ENCODE measurements around the gene TMEM253.

- TF ChIP-seq CTCF (IDR thresholded peaks at IDR 0.05 in 8 of 11, conservative IDR thresholded peaks at IDR 0.05 in 3 of 11) (no peak), POLR2AphosphoS5 (IDR thresholded peaks at IDR 0.05) (peak in 1 of 3 donors; percentile 9)
These were observed 6.8 kb upstream of the TMEM253 start for GRCh38 chr14:21093769-21094681.

All from spleen (tissue), 7 donors.